OCI-LY1 (cell line): Measurements from ENCODE around the gene CARD19.

ENCODE experiments used
- EZH2 ChIP-seq: fragments of 200-600 bp; sonication (generic), shearing (Covaris generic); IDR thresholded peaks from 2 replicates; pipeline ENCODE4 v1.8.0; 2017; ENCODE audit warnings: borderline replicate concordance, mixed run types, mild to moderate bottlenecking, antibody characterized with exemption, low read length, moderate library complexity, mixed read lengths
- TF ChIP-seq, protein P1 (sequence below): fragments of 200-600 bp; sonication (generic), shearing (Covaris generic); IDR thresholded peaks from 2 replicates; pipeline ENCODE4 v1.5.1; 2017; ENCODE audit warnings: mild to moderate bottlenecking, antibody characterized with exemption, low read length, moderate library complexity, mixed read lengths

DNA sequence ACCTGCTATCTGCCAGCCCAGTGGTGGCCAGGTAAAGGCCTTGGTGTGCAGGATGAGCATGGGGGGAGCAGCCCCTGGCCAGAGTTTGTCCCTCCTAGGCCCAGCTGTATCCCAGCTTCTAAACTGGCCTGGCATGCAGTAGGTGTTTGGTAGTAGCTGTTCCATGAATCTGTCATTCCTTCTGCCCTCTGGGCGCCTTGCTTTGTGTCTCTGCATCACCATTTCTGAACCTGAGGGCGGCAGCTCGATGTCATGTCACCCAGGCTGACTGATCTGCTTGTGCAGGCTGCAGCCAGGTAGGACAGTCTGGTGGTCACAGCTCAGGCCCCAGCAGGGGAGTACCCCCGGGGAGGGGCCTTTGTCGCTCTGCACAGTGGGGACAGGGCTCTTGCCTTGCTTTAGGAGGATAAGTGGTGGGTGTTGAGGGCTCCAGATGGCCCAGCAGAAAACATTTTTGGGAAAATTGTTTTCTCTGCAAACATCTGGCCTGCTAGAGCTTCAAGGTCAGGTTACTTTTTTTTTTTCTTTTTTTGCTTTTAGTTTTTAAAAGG is 42.2 kb upstream of the CARD19 start:
- TF ChIP-seq, protein P1, sequence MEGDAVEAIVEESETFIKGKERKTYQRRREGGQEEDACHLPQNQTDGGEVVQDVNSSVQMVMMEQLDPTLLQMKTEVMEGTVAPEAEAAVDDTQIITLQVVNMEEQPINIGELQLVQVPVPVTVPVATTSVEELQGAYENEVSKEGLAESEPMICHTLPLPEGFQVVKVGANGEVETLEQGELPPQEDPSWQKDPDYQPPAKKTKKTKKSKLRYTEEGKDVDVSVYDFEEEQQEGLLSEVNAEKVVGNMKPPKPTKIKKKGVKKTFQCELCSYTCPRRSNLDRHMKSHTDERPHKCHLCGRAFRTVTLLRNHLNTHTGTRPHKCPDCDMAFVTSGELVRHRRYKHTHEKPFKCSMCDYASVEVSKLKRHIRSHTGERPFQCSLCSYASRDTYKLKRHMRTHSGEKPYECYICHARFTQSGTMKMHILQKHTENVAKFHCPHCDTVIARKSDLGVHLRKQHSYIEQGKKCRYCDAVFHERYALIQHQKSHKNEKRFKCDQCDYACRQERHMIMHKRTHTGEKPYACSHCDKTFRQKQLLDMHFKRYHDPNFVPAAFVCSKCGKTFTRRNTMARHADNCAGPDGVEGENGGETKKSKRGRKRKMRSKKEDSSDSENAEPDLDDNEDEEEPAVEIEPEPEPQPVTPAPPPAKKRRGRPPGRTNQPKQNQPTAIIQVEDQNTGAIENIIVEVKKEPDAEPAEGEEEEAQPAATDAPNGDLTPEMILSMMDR, result no peak
- no peak for TF ChIP-seq EZH2
